ENCODE results near the gene AHSA1.

Gene AHSA1

DNA sequence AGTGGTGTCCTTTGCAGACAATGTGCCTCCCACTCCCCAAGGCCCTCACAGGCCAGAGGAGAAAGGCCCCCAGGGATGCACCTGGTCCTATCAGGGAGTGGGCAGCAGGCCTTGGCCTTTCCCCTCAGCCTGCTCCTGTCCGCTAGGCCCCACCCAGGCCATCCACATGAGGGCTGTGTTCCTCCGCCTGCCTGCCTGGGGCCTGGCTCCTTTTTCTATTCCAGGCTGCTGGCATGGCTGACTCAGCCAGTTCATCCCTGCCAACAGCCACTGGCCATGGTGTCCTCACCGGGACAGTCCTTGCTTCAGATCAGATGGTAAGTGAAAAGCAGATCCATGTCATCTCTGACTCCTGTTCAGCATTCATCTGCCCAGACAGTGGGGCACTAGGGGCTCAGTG is 27.4 kb downstream of the AHSA1 start:
- no peak overlapping the region for H3K27ac ChIP-seq
- H3K36me3 ChIP-seq, result no peaks in the 10 kb centered on the region
- H3K4me3 ChIP-seq (ENCODE audit: low read depth, low read length), result no peak overlapping the region
- no peaks in the 10 kb centered on the region for H3K27me3 ChIP-seq (ENCODE audit: insufficient read depth, low read depth, severe bottlenecking)
- no peak for TF ChIP-seq CTCF (IDR thresholded peaks at IDR 0.05; ENCODE audit: low read depth, low read length)
- no peak for DNase-seq
- no peaks in the 10 kb centered on the region for H3K9me3 ChIP-seq (ENCODE audit: severe bottlenecking)

DNA sequence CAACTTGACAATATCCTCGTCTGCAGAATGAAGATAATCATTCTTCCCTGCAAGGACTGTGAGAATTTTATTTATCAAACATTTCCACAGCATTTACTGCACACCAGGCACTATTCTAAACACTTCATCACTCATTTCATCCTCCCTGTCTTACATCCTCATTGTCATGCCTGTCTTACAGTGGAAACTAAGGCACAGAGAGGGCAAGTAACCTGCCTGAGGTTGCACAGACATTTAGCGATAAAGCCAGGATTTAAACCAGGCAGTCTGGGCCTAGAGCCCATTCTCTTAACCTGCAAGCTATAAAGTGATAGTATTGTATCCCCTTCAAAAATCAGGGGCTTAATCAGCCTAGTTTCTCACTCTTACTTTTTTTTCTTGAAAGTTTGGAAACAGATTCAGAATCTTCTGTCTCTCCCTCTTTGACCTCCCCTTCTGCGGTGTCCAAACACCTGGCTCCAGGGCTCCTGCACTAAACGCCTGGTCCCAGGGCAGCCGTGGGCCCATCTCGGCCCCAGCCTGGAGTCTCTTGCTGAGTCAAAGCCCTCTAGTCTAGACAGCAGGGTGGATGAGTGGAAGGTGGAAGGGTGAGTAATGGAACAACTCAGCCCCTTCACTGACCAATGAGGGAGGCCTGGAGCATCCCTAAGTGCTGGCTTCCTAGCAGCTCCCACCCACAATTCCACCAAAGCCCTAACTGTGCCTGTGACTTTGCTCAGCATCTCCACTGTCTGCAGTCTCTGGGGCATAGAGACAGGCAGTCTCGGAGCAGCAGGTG is 28.2 kb downstream of the AHSA1 start:
- Histone ChIP-seq H3K9me3 (ENCODE audit: severe bottlenecking) (no peaks in the 10 kb centered on the region), H3K36me3 (no peaks in the 10 kb centered on the region), H3K27me3 (ENCODE audit: insufficient read depth, low read depth, severe bottlenecking) (no peaks in the 10 kb centered on the region), H3K27ac (no peak overlapping the region), H3K4me3 (ENCODE audit: low read depth, low read length) (no peak overlapping the region)
- DNase-seq, result no peak
- no peak for TF ChIP-seq CTCF (IDR thresholded peaks at IDR 0.05; ENCODE audit: low read depth, low read length)

- Histone ChIP-seq H3K27ac (no peak overlapping the region), H3K9me3 (ENCODE audit: severe bottlenecking) (no peaks in the 10 kb centered on the region), H3K27me3 (ENCODE audit: insufficient read depth, low read depth, severe bottlenecking) (no peaks in the 10 kb centered on the region), H3K4me3 (ENCODE audit: low read depth, low read length) (no peak overlapping the region), H3K36me3 (no peaks in the 10 kb centered on the region)
- no peak for TF ChIP-seq CTCF (IDR thresholded peaks at IDR 0.05; ENCODE audit: low read depth, low read length)
- no peak for DNase-seq
Observed at GRCh38 chr14:77488558-77488957, 30.7 kb downstream of the AHSA1 start.

DNA sequence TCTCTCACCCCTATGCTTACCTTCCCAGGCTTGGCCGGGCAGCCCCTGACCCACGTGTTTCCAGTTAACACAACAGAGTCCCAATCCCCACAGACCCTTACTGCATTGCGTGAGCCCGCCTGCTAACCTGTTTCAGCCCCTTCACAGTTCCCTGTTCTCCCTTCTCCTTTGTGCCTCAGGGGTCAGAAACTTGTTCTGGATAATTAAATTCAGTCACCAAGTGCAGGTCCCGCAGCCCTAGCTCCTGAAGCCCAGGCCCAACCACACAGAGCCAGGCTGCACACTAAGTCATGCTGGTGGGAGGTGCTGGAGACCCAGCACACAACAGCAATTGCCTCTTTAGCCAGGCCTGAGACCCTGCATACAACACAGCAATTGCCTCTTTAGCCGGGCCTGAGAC is 31.1 kb downstream of the AHSA1 start:
- Histone ChIP-seq H3K4me3 (ENCODE audit: low read depth, low read length) (no peak overlapping the region), H3K9me3 (ENCODE audit: severe bottlenecking) (no peaks in the 10 kb centered on the region), H3K27me3 (ENCODE audit: insufficient read depth, low read depth, severe bottlenecking) (no peaks in the 10 kb centered on the region), H3K27ac (no peak overlapping the region), H3K36me3 (no peaks in the 10 kb centered on the region)
- no peak for TF ChIP-seq CTCF (IDR thresholded peaks at IDR 0.05; ENCODE audit: low read depth, low read length)
- no peak for DNase-seq

GRCh38 chr14:77490347-77490986 is 32.6 kb downstream of the AHSA1 start:
- no peaks in the 10 kb centered on the region for H3K9me3 ChIP-seq (ENCODE audit: severe bottlenecking)
- DNase-seq, result no peak
- no peak overlapping the region for H3K4me3 ChIP-seq (ENCODE audit: low read depth, low read length)
- no peak for TF ChIP-seq CTCF (IDR thresholded peaks at IDR 0.05; ENCODE audit: low read depth, low read length)
- no peak overlapping the region for H3K27ac ChIP-seq
- H3K36me3 ChIP-seq, result no peaks in the 10 kb centered on the region
- no peaks in the 10 kb centered on the region for H3K27me3 ChIP-seq (ENCODE audit: insufficient read depth, low read depth, severe bottlenecking)
